HFFc6 (cell line): ENCODE data around the gene AKAP6. TPM values are rescaled to one million over a fixed set of nuclear protein-coding genes. Genes with fewer than 3 reads are reported as not detected.

ENCODE experiments used
- DNase-seq: peaks from one replicate; pipeline ENCODE4 v3.0.0-alpha.2; 2018
- H3K27ac Mint-ChIP-seq: 2 replicates; pipeline ENCODE4 v1.8.0; 2020; ENCODE audit warnings: mild to moderate bottlenecking, mixed read lengths
- H3K27me3 Mint-ChIP-seq: 2 replicates; pipeline ENCODE4 v1.8.0; 2021; ENCODE audit warnings: mild to moderate bottlenecking, moderate library complexity, mixed read lengths; ENCODE audit not compliant: insufficient read depth
- H3K36me3 Mint-ChIP-seq: 2 replicates; pipeline ENCODE4 v1.8.0; 2021; ENCODE audit warnings: low read depth, mixed read lengths
- H3K4me1 Mint-ChIP-seq: 2 replicates; pipeline ENCODE4 v1.8.0; 2020; ENCODE audit warnings: low read depth, mixed read lengths
- H3K4me3 Mint-ChIP-seq: 2 replicates; pipeline ENCODE4 v1.8.0; 2020; ENCODE audit warnings: mild to moderate bottlenecking, moderate library complexity, mixed read lengths
- H3K9me3 Mint-ChIP-seq: 2 replicates; pipeline ENCODE4 v1.8.0; 2020; ENCODE audit warnings: mild to moderate bottlenecking, mixed read lengths
- total RNA-seq, 6 experiments: library from RNA; stranded (reverse); fragmentation: NEBNext Ultra II Directional; extraction: Animal tissue kit (Norgen Biotek cat#: 25700); gene quantifications; 2 replicates in 1 of 6; 3 replicates in 5 of 6; pipeline ENCODE4 v1.2.3, GENCODE V29; 2021
- TF ChIP-seq, protein P1 (sequence below): fragments of 200-600 bp; sonication (generic); IDR thresholded peaks from 2 replicates; pipeline ENCODE4 v1.5.0; 2021; ENCODE audit warnings: antibody characterized with exemption, mild to moderate bottlenecking

The AKAP6 gene
- total RNA-seq, 6 experiments from 2014 or later: 6.1 to 9.8 (median 6.5) TPM

DNA sequence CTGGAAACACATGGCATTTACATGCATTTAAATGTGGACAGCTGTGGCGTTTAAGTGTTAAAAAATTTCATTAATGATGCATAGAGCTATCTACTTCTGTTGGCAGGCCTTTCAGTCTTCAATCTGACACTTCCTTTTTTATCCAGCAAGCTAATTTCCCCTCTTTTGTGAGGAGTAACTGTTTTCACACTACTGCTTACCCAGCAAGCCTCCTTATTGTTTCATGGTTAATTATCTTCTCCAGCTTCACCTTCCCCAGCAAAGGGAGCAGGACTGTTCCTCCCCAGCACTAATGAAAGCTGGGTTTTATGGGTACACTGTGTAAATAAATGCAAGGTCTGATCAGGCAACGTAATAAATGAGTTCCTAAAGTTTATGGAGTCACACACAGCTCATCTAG lies 480.2 kb downstream of the AKAP6 start:
- H3K4me3 Mint-ChIP-seq: no peak overlapping the region
- H3K36me3 Mint-ChIP-seq: peaks cover 8% of the 10 kb centered on the region
- H3K27me3 Mint-ChIP-seq: 0 out of 2 replicates have a peak, but pooled peaks cover 3% of the 10 kb centered on the region
- peaks cover 15% of the 10 kb centered on the region for H3K4me1 Mint-ChIP-seq
- peaks cover 13% of the 10 kb centered on the region for H3K9me3 Mint-ChIP-seq
- H3K27ac Mint-ChIP-seq: no peak overlapping the region
- TF ChIP-seq, protein P1, sequence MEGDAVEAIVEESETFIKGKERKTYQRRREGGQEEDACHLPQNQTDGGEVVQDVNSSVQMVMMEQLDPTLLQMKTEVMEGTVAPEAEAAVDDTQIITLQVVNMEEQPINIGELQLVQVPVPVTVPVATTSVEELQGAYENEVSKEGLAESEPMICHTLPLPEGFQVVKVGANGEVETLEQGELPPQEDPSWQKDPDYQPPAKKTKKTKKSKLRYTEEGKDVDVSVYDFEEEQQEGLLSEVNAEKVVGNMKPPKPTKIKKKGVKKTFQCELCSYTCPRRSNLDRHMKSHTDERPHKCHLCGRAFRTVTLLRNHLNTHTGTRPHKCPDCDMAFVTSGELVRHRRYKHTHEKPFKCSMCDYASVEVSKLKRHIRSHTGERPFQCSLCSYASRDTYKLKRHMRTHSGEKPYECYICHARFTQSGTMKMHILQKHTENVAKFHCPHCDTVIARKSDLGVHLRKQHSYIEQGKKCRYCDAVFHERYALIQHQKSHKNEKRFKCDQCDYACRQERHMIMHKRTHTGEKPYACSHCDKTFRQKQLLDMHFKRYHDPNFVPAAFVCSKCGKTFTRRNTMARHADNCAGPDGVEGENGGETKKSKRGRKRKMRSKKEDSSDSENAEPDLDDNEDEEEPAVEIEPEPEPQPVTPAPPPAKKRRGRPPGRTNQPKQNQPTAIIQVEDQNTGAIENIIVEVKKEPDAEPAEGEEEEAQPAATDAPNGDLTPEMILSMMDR: no peak
- DNase-seq: no peak

DNA sequence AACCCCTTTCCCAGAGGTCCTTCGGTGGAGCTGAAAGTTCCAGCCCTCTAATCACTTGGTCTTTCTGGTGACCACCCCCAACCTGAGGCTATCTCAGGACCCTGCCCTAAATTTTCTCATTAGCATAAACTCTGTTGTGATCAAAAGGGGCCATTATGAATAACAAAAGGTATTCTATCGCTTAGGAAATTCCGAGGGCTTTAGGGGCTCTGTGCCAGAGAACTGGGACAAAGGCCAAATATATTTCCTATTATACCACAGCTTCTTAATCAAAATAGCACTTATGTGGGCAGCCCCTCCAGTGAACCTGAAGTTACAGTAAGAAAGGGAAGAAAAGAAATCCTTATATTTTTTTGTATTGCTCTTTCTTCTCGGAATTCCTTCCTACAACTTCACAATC lies 484.3 kb downstream of the AKAP6 start:
- Mint-ChIP-seq H3K27me3 (0 out of 2 replicates have a peak, but pooled peaks cover 3% of the 10 kb centered on the region), H3K4me1 (peaks cover 12% of the 10 kb centered on the region), H3K27ac (no peak overlapping the region), H3K4me3 (no peak overlapping the region), H3K36me3 (no peaks in the 10 kb centered on the region), H3K9me3 (no peaks in the 10 kb centered on the region)
- TF ChIP-seq, protein P1: no peak
- no peak for DNase-seq

DNA sequence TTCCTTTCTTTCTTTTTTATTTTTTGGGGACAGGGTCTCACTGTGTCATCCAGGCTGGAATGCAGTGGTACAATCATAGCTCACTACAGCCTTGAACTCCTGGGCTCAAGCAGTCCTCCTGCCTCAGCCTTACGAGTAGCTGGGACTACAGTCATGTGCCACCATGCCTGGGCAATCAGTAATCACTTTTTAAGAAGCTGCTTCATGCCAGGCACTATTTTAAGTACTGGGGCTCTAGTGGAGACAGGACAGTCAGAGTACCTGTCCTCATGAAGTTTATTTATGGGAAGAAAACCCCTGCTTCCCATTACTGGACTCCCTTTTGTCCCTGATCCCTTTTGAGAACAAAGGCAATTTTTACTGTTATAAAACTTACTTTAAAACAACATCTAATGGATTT lies 485.6 kb downstream of the AKAP6 start:
- no peak overlapping the region for H3K4me3 Mint-ChIP-seq

DNA sequence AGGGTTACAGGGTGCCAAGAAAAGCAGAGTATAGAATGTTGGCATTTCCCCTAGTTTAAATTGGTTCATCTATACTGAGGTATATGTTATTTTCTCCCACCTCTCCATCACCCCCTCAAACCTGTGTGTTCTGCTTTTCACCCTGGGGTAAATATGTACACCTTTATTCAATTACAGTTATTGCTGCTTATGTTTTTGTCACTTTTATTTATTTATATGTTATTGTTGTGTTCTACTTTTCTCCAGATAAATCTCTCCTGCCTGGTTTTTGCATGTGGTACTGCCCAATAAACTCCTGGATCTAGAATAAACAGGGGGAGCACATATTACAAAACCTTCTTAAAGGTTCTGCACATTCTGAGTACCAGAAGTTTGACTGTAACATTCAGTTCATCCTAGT lies 487.5 kb downstream of the AKAP6 start:
- no peaks in the 10 kb centered on the region; the same call in 1 of the 2 replicates for H3K27me3 Mint-ChIP-seq
- no peaks in the 10 kb centered on the region for H3K36me3 Mint-ChIP-seq
- TF ChIP-seq, protein P1: no peak
- no peak overlapping the region for H3K4me3 Mint-ChIP-seq
- no peak overlapping the region for H3K27ac Mint-ChIP-seq
- H3K4me1 Mint-ChIP-seq: peaks cover under 1% of the 10 kb centered on the region
- DNase-seq: no peak
- H3K9me3 Mint-ChIP-seq: no peaks in the 10 kb centered on the region

More for the DNA sequence above, 485.6 kb downstream of the AKAP6 start:
- Mint-ChIP-seq H3K27ac (no peak overlapping the region), H3K36me3 (no peaks in the 10 kb centered on the region), H3K4me1 (no peaks in the 10 kb centered on the region), H3K9me3 (no peaks in the 10 kb centered on the region), H3K27me3 (peaks cover 3% of the 10 kb centered on the region; the same call in 1 of the 2 replicates)
- TF ChIP-seq, protein P1: no peak
- no peak for DNase-seq

DNA sequence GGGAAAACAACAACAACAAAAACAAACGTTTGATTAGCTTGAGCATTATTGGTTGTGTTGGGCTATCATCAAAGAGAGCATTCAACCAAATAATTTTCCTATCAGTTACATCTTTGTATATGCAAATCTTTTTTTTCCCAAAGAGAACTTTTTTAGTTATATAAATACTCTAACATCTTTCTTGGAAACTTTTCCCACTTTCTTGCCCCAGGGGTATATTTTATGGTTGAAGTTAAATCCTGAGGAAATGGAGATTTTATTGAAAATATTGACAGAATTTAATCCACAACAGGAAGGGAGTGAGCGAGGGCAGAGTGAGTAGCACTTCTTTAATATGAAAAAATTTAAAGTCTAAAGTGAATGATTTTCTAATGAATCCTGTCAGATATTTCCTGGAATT lies 488.7 kb downstream of the AKAP6 start:
- Mint-ChIP-seq H3K27ac (no peak overlapping the region), H3K36me3 (no peaks in the 10 kb centered on the region), H3K9me3 (no peaks in the 10 kb centered on the region), H3K27me3 (no peaks in the 10 kb centered on the region; the same call in 1 of the 2 replicates), H3K4me1 (peaks cover 11% of the 10 kb centered on the region), H3K4me3 (no peak overlapping the region)
- no peak for DNase-seq
- TF ChIP-seq, protein P1: no peak

DNA sequence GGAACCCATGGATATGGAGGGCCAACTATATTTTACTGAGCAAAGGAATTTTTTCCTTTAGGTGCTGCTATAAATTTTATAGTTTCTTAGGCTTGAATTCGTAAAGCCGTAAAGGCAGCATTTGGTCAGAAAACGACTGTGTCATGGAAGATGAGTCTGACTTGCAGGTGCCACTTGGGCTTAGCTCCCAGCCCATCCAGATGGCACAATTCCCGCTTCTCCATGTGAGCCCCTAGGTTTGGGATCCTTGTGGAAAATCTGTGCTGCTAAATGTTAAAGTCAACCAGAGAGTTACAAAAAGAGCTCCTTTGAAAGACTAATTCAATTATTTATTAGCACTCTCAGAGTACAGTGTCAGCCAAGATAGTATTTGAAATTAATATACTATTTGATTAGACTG lies 489.5 kb downstream of the AKAP6 start:
- H3K27me3 Mint-ChIP-seq: no peaks in the 10 kb centered on the region; the same call in 1 of the 2 replicates
- TF ChIP-seq, protein P1: no peak
- no peaks in the 10 kb centered on the region for H3K9me3 Mint-ChIP-seq
- H3K4me3 Mint-ChIP-seq: no peak overlapping the region
- no peaks in the 10 kb centered on the region for H3K36me3 Mint-ChIP-seq
- H3K27ac Mint-ChIP-seq: no peak overlapping the region
- no peak for DNase-seq
- peaks cover 14% of the 10 kb centered on the region for H3K4me1 Mint-ChIP-seq
